B cell (primary cell): Measurements from ENCODE around the gene DOCK6.

Experiments
- CTCF ChIP-seq: fragments of 200-600 bp; IDR thresholded peaks from one replicate; pipeline ENCODE4 v1.8.0; 2022; ENCODE audit warnings: antibody characterized with exemption, mild to moderate bottlenecking
- EZH2 ChIP-seq: IDR thresholded peaks from 2 replicates; pipeline ENCODE4 v1.6.1; 2012; ENCODE audit warnings: borderline replicate concordance, low read depth, mild to moderate bottlenecking, moderate library complexity, low read length; ENCODE audit not compliant: insufficient read depth, poor library complexity, severe bottlenecking

DNA sequence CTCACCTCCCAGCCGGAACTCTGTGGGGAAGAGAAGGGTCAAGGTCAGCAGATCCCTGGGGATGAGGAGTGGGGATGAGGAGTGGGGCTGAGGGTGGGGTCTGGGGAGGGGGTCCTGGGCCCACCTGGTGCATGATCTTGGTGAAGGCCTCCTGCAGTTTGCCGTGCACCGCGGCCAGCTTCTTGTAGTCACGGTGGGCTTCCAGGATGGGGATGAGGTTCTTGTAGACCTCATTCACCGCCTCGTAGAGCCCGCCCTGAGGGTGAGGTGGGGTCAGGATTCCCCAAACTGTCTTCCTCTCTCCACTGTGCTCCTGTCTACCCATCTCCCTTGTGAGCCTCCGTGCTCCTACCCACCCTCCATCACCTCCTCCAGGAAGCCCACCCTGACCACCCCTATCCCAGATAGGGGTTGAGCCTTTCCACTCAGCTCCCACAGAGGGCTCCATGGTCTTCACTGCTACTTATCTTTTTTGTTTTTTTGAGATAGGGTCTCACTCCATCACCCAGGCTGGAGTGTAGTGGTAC is 58.2 kb downstream of the DOCK6 start:
- TF ChIP-seq CTCF (peak; percentile 17), EZH2 (no peak)
